HCT116 (cell line): ENCODE data around the gene C1orf116. TPM values are rescaled to one million over a fixed set of nuclear protein-coding genes. Genes with fewer than 3 reads are reported as not detected.

Experiments
- ATAC-seq: fragments of 200-7000 bp; cut with Tn5 transposase; 2 replicates; pipeline ENCODE4 v1.9.1; 2020; ENCODE audit warnings: mild to moderate bottlenecking, moderate library complexity
- BruUV-seq: library from RNA; stranded (reverse); fragments of 400-500 nt; replicated peaks from 2 replicates; lab custom pipeline; 2021; lab: Mats Ljungman, UMichigan
- CTCF ChIA-PET: fragments of 300-600 bp; sonication (Branson Sonifier 250); formaldehyde crosslinking; loops from one replicate; lab custom pipeline; 2021; ENCODE audit warnings: antibody characterized with exemption; lab: Charles Lee
- POLR2A ChIA-PET: fragments of 300-600, 350-600 bp; sonication (Branson Sonifier 250); formaldehyde crosslinking; loops from one replicate; lab custom pipeline; 2021; ENCODE audit warnings: antibody characterized with exemption; lab: Charles Lee
- RAD21 ChIA-PET, 2 experiments: fragments of 300-600 bp; sonication (Branson Sonifier 250); formaldehyde crosslinking; loops; one replicate each; lab custom pipeline; 2023; ENCODE audit warnings: low total read pairs in 2 of 2; ENCODE audit not compliant: uncharacterized antibody in 2 of 2, unreplicated experiment in 2 of 2, low non-redundant PET in 1 of 2; lab: Charles Lee
- DNase-seq: peaks from one replicate; pipeline ENCODE4 v3.0.0-alpha.2; 2010; ENCODE audit warnings: low read depth, low spot score
- H2AFZ ChIP-seq: fragments of 200-600 bp; shearing (Covaris generic), sonication (generic); 2 replicates; pipeline ENCODE4 v1.6.1; 2017; ENCODE audit warnings: low read depth, mixed run types, mixed read lengths, antibody characterized with exemption, low read length; ENCODE audit not compliant: poor library complexity, severe bottlenecking
- H3K27ac ChIP-seq: 2 replicates; pipeline ENCODE4 v1.5.1; 2012; ENCODE audit warnings: low read depth, low read length
- H3K27me3 ChIP-seq: fragments of 200-600 bp; sonication (generic); 2 replicates; pipeline ENCODE4 v1.6.1; 2016; ENCODE audit warnings: mixed run types, low read length, mixed read lengths; ENCODE audit not compliant: insufficient read depth
- H3K36me3 ChIP-seq, 2 experiments: fragments of 200-500 bp in 1 of 2; fragments of 200-600 bp in 1 of 2; sonication (Bioruptor generic) in 1 of 2; sonication (generic) in 1 of 2; 2 replicates each; pipeline versions ENCODE4 v1.5.1 to v1.6.1; 2014 to 2016; ENCODE audit warnings: low read length in 2 of 2, inconsistent platforms in 1 of 2, mixed read lengths in 1 of 2, mixed run types in 1 of 2; ENCODE audit not compliant: insufficient read depth in 2 of 2, control insufficient read depth in 1 of 2
- H3K4me1 ChIP-seq, 2 experiments: fragments of 200-600 bp in 1 of 2; sonication (generic) in 1 of 2; 2 replicates each; pipeline versions ENCODE4 v1.5.1 to v1.6.1; 2012 to 2017; ENCODE audit warnings: low read length in 2 of 2, inconsistent platforms in 1 of 2, mild to moderate bottlenecking in 1 of 2, mixed read lengths in 1 of 2, mixed run types in 1 of 2, moderate library complexity in 1 of 2; ENCODE audit not compliant: insufficient read depth in 2 of 2, control insufficient read depth in 1 of 2
- H3K4me2 ChIP-seq: fragments of 200-600 bp; sonication (generic); 2 replicates; pipeline ENCODE4 v1.6.1; 2017; ENCODE audit warnings: mixed run types, low read length, mixed read lengths
- H3K4me3 ChIP-seq, 2 experiments: fragments of 200-600 bp in 1 of 2; sonication (generic) in 1 of 2; replicated peaks in 1 of 2; 2 replicates each; pipeline ENCODE4 v1.5.1; 2011 to 2016; ENCODE audit warnings: low read length in 2 of 2, control low read depth in 1 of 2, low read depth in 1 of 2, mild to moderate bottlenecking in 1 of 2, mixed read lengths in 1 of 2, mixed run types in 1 of 2
- H3K79me2 ChIP-seq: fragments of 200-600 bp; sonication (generic); 2 replicates; pipeline ENCODE4 v1.6.1; 2017; ENCODE audit warnings: mild to moderate bottlenecking, mixed run types, low read length, moderate library complexity, mixed read lengths; ENCODE audit not compliant: insufficient read depth
- H3K9ac ChIP-seq: fragments of 200-600 bp; sonication (generic); 2 replicates; pipeline ENCODE4 v1.6.1; 2016; ENCODE audit warnings: low read length, mixed read lengths
- H3K9me2 ChIP-seq: fragments of 200-600 bp; sonication (generic), shearing (Covaris generic); 2 replicates; pipeline ENCODE4 v1.6.1; 2017; ENCODE audit warnings: mixed run types, mild to moderate bottlenecking, moderate library complexity; ENCODE audit not compliant: insufficient read depth
- H3K9me3 ChIP-seq, 2 experiments: fragments of 200-500 bp in 1 of 2; fragments of 200-600 bp in 1 of 2; sonication (Bioruptor generic) in 1 of 2; sonication (generic) in 1 of 2; 2 replicates each; pipeline ENCODE4 v1.6.1; 2014 to 2017; ENCODE audit warnings: low read length in 2 of 2, mixed read lengths in 2 of 2, inconsistent platforms in 1 of 2, low read depth in 1 of 2, mild to moderate bottlenecking in 1 of 2, mixed run types in 1 of 2, moderate library complexity in 1 of 2; ENCODE audit not compliant: control insufficient read depth in 1 of 2, insufficient read depth in 1 of 2
- H4K20me1 ChIP-seq: fragments of 200-600 bp; sonication (generic), shearing (Covaris generic); 2 replicates; pipeline ENCODE4 v1.6.1; 2017; ENCODE audit warnings: mixed run types, mild to moderate bottlenecking, moderate library complexity; ENCODE audit not compliant: insufficient read depth
- CBX3 ChIP-seq: IDR thresholded peaks from 2 replicates; pipeline ENCODE4 v1.6.1; 2012; ENCODE audit warnings: low read depth
- CEBPB ChIP-seq: IDR thresholded peaks from 2 replicates; pipeline ENCODE4 v1.6.1; 2012; ENCODE audit warnings: low read depth
- ELF1 ChIP-seq: IDR thresholded peaks from 2 replicates; pipeline ENCODE4 v1.6.1; 2012; ENCODE audit warnings: low read depth, borderline replicate concordance
- EZH2 ChIP-seq: fragments of 200-600 bp; sonication (generic); IDR thresholded peaks from 2 replicates; pipeline ENCODE4 v1.6.1; 2017; ENCODE audit warnings: antibody characterized with exemption, mixed run types
- EZH2phosphoT487 ChIP-seq: fragments of 200-600 bp; IDR thresholded peaks from 2 replicates; pipeline ENCODE4 v1.6.1; 2018; ENCODE audit warnings: antibody characterized with exemption, borderline replicate concordance
- FOSL1 ChIP-seq: IDR thresholded peaks from 2 replicates; pipeline ENCODE4 v1.6.1; 2012; ENCODE audit warnings: low read depth
- POLR2AphosphoS5 ChIP-seq: IDR thresholded peaks from 2 replicates; pipeline ENCODE4 v1.6.1; 2011; ENCODE audit warnings: mild to moderate bottlenecking, low read depth, low read length, moderate library complexity
- RAD21 ChIP-seq: IDR thresholded peaks from 2 replicates; pipeline ENCODE4 v1.6.1; 2012; ENCODE audit warnings: low read depth, mild to moderate bottlenecking
- SIN3A ChIP-seq: IDR thresholded peaks from 2 replicates; pipeline ENCODE4 v1.6.1; 2012; ENCODE audit warnings: low read depth
- SRF ChIP-seq: IDR thresholded peaks from 2 replicates; pipeline ENCODE4 v1.6.1; 2012; ENCODE audit warnings: low read depth
- TCF7L2 ChIP-seq: IDR thresholded peaks from 2 replicates; pipeline ENCODE4 v1.7.0; 2011; ENCODE audit warnings: borderline replicate concordance, inconsistent platforms; ENCODE audit not compliant: insufficient read depth, insufficient read length; ENCODE audit errors: extremely low read depth
- ZFX ChIP-seq: fragments of 450-650 bp; IDR thresholded peaks from 2 replicates; pipeline ENCODE4 v1.6.1; 2017
- ZNF274 ChIP-seq: fragments of 200-500 bp; sonication (Bioruptor generic); IDR thresholded peaks from 2 replicates; pipeline ENCODE4 v1.6.1; 2014; ENCODE audit warnings: mild to moderate bottlenecking, low read depth, low read length, inconsistent platforms
- intact Hi-C: fragments of 100-400 bp; cut with micrococcal nuclease; formaldehyde crosslinking; loops from 2 replicates; pipeline ENCODE4 v1.10.0; 2022
- total RNA-seq: library from RNA; stranded (reverse); gene quantifications from one replicate; pipeline ENCODE4 v1.2.1, GENCODE V29; 2021; ENCODE audit not compliant: unreplicated experiment
- TF ChIP-seq, protein P1 (sequence below): IDR thresholded peaks from 2 replicates; pipeline ENCODE4 v1.6.1; 2011; ENCODE audit warnings: mild to moderate bottlenecking, low read length, moderate library complexity; ENCODE audit not compliant: insufficient replicate concordance; ENCODE audit errors: extremely low read depth
- TF ChIP-seq, protein P2 (sequence below), 3 experiments: fragments of 200-600 bp in 1 of 3; sonication (generic) in 1 of 3; IDR thresholded peaks in 2 of 3; conservative IDR thresholded peaks in 1 of 3; 2 replicates each; pipeline ENCODE4 v1.5.1; 2012 to 2017; ENCODE audit warnings: low read depth in 2 of 3, low read length in 2 of 3, antibody characterized with exemption in 1 of 3, borderline replicate concordance in 1 of 3, control low read depth in 1 of 3, mild to moderate bottlenecking in 1 of 3, mixed read lengths in 1 of 3, mixed run types in 1 of 3, moderate library complexity in 1 of 3; ENCODE audit not compliant: insufficient read depth in 1 of 3

Gene C1orf116
- total RNA-seq, 1 experiment from 2014 or later: 3.6 TPM

DNA sequence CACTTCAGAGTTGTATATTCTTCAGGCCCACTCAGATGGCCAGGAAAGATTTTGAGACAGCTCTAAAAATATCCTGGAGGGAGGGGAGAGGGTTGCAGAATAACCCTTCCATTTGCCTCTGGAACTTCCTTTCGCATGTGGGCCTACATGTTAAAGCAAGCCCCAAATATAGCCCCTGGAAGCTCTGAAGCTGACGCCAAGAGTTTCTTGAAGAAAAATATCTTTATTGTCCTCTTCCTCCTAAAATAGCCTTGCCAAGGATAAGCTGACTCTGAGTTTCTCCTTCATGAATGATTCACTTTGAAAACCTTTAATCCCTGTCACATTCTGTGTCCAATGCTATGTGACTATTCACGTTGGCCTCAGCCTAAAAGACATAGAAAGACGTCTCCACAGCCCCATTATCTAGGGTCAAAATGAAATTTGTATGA lies 6.4 kb downstream of the C1orf116 start:
- H3K36me3 ChIP-seq: no peaks in the 10 kb centered on the region; a peak in 1 of 4 replicates
- peaks cover 3% of the 10 kb centered on the region; the same call in 1 of the 2 replicates for H3K79me2 ChIP-seq
- H3K9ac ChIP-seq: peak overlapping the region; percentile 65
- intact Hi-C loops: no loop called here
- no peak overlapping the region for H3K4me3 ChIP-seq
- TF ChIP-seq SIN3A (0 out of 2 replicates have a peak, but pooled peaks have one; percentile 20), RAD21 (no peak), FOSL1 (peak; percentile 25; the same call in 1 of the 2 replicates)
- no peak overlapping the region for H2AFZ ChIP-seq
- RAD21 ChIA-PET: no interaction called here
- peak overlapping the region; percentile 14; the same call in 1 of the 2 replicates for H3K27ac ChIP-seq
- CTCF ChIA-PET: interaction anchor here (1.9 kb wide), 1 partner anchor 20 kb away, joined by 5 read pairs; no protein-coding TSS in a partner anchor
- no peaks in the 10 kb centered on the region for H4K20me1 ChIP-seq
- POLR2A ChIA-PET: interaction anchor here (1.1 to 1.8 kb wide), 2 partner anchors 9 to 27 kb away, joined by 3 to 5 read pairs; partner anchors contain the start of gene PFKFB2
- H3K4me1 ChIP-seq: peaks cover 28 to 95% of the 10 kb centered on the region in 2 experiments
- ATAC-seq (no peak), DNase-seq (no peak)
- no peaks in the 10 kb centered on the region for H3K27me3 ChIP-seq
- H3K9me2 ChIP-seq: no peaks in the 10 kb centered on the region
- no TSS peak for BruUV-seq
- no peaks in the 10 kb centered on the region for H3K9me3 ChIP-seq
- H3K4me2 ChIP-seq: peak overlapping the region; percentile 68

DNA sequence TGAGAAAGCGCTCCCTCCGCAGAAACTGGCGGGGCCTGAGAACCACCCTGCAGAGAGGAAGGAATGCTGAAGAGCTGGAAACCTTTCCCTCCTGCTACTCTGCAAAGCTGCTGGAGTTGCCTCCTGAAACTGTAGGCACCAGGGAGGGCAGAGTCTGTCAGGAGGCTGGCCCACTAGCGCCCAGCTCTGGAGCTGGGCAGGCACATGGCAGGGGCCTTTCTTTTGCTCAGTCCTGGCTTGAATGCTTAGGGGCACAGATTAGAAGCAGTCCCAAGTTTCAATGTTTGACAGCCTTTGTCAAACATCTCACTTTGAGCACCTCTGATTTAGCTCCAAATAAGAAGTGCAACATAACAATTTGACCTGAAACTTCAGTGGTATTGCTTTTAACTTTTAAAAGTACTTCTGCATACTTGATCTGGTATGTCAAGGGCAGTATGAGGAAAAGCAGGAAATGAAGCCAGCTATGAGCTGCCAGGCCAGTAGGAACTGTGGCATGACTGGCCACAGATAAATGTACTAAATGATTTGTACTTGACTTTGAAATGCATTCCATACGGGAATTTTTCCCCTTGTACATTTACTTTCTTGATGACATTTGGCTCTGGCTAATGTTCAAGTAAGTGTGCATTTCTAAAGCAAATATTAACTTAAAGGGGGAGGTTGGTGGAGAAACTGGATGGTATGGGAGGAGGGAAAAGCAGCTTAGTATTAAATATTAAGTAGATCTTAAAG lies 7.2 kb downstream of the C1orf116 start:
- Histone ChIP-seq H3K36me3 (no peaks in the 10 kb centered on the region; a peak in 1 of 4 replicates), H3K4me2 (peak overlapping the region; percentile 68), H3K9me3 (no peaks in the 10 kb centered on the region), H2AFZ (no peak overlapping the region), H3K9ac (peak overlapping the region; percentile 65), H3K9me2 (no peaks in the 10 kb centered on the region), H3K4me1 (peaks cover 34 to 95% of the 10 kb centered on the region in 2 experiments), H4K20me1 (no peaks in the 10 kb centered on the region), H3K79me2 (peaks cover 3% of the 10 kb centered on the region; the same call in 1 of the 2 replicates), H3K27me3 (no peaks in the 10 kb centered on the region), H3K27ac (no peak overlapping the region), H3K4me3 (no peak overlapping the region)
- RAD21 ChIA-PET: no interaction called here
- ATAC-seq (no peak), DNase-seq (no peak)
- BruUV-seq: no TSS peak
- CTCF ChIA-PET: interaction anchor here (1.9 kb wide), 1 partner anchor 19 kb away, joined by 5 read pairs; no protein-coding TSS in a partner anchor
- intact Hi-C loops: no loop called here
- TF ChIP-seq SRF (no peak), CBX3 (no peak), RAD21 (no peak), ELF1 (no peak), POLR2AphosphoS5 (no peak), FOSL1 (no peak), ZFX (no peak), ZNF274 (no peak), TCF7L2 (no peak), EZH2 (no peak), CEBPB (no peak), EZH2phosphoT487 (no peak)
- TF ChIP-seq, protein P1, sequence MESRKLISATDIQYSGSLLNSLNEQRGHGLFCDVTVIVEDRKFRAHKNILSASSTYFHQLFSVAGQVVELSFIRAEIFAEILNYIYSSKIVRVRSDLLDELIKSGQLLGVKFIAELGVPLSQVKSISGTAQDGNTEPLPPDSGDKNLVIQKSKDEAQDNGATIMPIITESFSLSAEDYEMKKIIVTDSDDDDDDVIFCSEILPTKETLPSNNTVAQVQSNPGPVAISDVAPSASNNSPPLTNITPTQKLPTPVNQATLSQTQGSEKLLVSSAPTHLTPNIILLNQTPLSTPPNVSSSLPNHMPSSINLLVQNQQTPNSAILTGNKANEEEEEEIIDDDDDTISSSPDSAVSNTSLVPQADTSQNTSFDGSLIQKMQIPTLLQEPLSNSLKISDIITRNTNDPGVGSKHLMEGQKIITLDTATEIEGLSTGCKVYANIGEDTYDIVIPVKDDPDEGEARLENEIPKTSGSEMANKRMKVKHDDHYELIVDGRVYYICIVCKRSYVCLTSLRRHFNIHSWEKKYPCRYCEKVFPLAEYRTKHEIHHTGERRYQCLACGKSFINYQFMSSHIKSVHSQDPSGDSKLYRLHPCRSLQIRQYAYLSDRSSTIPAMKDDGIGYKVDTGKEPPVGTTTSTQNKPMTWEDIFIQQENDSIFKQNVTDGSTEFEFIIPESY: no peak
- TF ChIP-seq, protein P2, sequence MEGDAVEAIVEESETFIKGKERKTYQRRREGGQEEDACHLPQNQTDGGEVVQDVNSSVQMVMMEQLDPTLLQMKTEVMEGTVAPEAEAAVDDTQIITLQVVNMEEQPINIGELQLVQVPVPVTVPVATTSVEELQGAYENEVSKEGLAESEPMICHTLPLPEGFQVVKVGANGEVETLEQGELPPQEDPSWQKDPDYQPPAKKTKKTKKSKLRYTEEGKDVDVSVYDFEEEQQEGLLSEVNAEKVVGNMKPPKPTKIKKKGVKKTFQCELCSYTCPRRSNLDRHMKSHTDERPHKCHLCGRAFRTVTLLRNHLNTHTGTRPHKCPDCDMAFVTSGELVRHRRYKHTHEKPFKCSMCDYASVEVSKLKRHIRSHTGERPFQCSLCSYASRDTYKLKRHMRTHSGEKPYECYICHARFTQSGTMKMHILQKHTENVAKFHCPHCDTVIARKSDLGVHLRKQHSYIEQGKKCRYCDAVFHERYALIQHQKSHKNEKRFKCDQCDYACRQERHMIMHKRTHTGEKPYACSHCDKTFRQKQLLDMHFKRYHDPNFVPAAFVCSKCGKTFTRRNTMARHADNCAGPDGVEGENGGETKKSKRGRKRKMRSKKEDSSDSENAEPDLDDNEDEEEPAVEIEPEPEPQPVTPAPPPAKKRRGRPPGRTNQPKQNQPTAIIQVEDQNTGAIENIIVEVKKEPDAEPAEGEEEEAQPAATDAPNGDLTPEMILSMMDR (IDR thresholded peaks at IDR 0.05 in 2 of 3, conservative IDR thresholded peaks at IDR 0.05 in 1 of 3; ENCODE audit: borderline replicate concordance in 1 of 3, insufficient read depth in 1 of 3, low read depth in 2 of 3, low read length in 2 of 3): no peak
- POLR2A ChIA-PET: interaction anchor here (1.1 to 1.8 kb wide), 2 partner anchors 10 to 27 kb away, joined by 3 to 5 read pairs; partner anchors contain the start of gene PFKFB2
